Measurements from ENCODE around the gene EPS15.

GRCh38 chr1:51541313-51542050 is 22.4 kb upstream of the EPS15 start:
- no peak for TF ChIP-seq CTCF (IDR thresholded peaks at IDR 0.05)
- TF ChIP-seq EZH2 (IDR thresholded peaks at IDR 0.05; ENCODE audit: borderline replicate concordance, insufficient read depth, low read depth, low read length, poor library complexity, severe bottlenecking): no peak

All from B cell (primary cell).